ENCODE data around the gene ACP4. TPM values are rescaled to one million over a fixed set of nuclear protein-coding genes. Genes with fewer than 3 reads are reported as not detected.
"Not testable (repeated sequence)": the region's sequence is repeated elsewhere in the genome, so short reads cannot be mapped to it uniquely, and the experiment has no call there.

Gene ACP4
- total RNA-seq = not detected

- no peak within 1 kb of the TSS for H3K4me3 Mint-ChIP-seq
- H3K9me3 Mint-ChIP-seq = no peaks in the 10 kb centered on the region
- H3K36me3 Mint-ChIP-seq (ENCODE audit: low read depth) = peaks cover 6% of the 10 kb centered on the region
- H3K27ac Mint-ChIP-seq = no peak within 1 kb of the TSS
- intact Hi-C loops (cut with micrococcal nuclease) = no loop called here
- TF ChIP-seq CTCF (IDR thresholded peaks at IDR 0.05) = no peak
- H3K27me3 Mint-ChIP-seq = no peaks in the 10 kb centered on the region
- DNase-seq = no peak
- ChIA-PET POLR2A (interaction anchor here (0.7 to 9.4 kb wide), 2 partner anchors 10 to 12 kb away, joined by 3 to 99 read pairs; no protein-coding TSS in a partner anchor), CTCF (interaction anchor here (3.1 kb wide), 1 partner anchor 132 kb away, joined by 10 read pairs; no protein-coding TSS in a partner anchor)
- no peak for ATAC-seq
- peaks cover 8% of the 10 kb centered on the region for H3K4me1 Mint-ChIP-seq (ENCODE audit: low read depth)
Observed at GRCh38 chr19:50790396-50790795, at the start of gene ACP4. Gene ACP4 (plus strand): TSS chr19:50790415. CDS start chr19:50790415, 0 bp downstream.

GRCh38 chr19:50741179-50741933 lies 48.9 kb upstream of the ACP4 start:
- no peak overlapping the region for H3K27ac Mint-ChIP-seq
- H3K27me3 Mint-ChIP-seq = peaks cover 22% of the 10 kb centered on the region
- ChIA-PET CTCF (no interaction called here), POLR2A (no interaction called here)
- intact Hi-C loops (cut with micrococcal nuclease) = no loop called here
- ATAC-seq = no peak
- H3K4me1 Mint-ChIP-seq (ENCODE audit: low read depth) = no peaks in the 10 kb centered on the region
- H3K36me3 Mint-ChIP-seq (ENCODE audit: low read depth) = no peaks in the 10 kb centered on the region
- DNase-seq = no peak
- H3K4me3 Mint-ChIP-seq = no peak overlapping the region
- no peak for TF ChIP-seq CTCF (IDR thresholded peaks at IDR 0.05)
- no peaks in the 10 kb centered on the region for H3K9me3 Mint-ChIP-seq

GRCh38 chr19:50743537-50743936 lies 46.7 kb upstream of the ACP4 start:
- TF ChIP-seq CTCF (IDR thresholded peaks at IDR 0.05) = no peak
- H3K4me1 Mint-ChIP-seq (ENCODE audit: low read depth) = no peaks in the 10 kb centered on the region
- DNase-seq (no peak), ATAC-seq (no peak)
- H3K4me3 Mint-ChIP-seq = no peak overlapping the region
- H3K36me3 Mint-ChIP-seq (ENCODE audit: low read depth) = no peaks in the 10 kb centered on the region
- ChIA-PET POLR2A (no interaction called here), CTCF (no interaction called here)
- peaks cover 22% of the 10 kb centered on the region for H3K27me3 Mint-ChIP-seq
- H3K9me3 Mint-ChIP-seq = no peaks in the 10 kb centered on the region
- H3K27ac Mint-ChIP-seq = no peak overlapping the region
- intact Hi-C loops (cut with micrococcal nuclease) = no loop called here

- ChIA-PET POLR2A (no interaction called here), CTCF (no interaction called here)
- H3K4me1 Mint-ChIP-seq (ENCODE audit: low read depth) = no peaks in the 10 kb centered on the region
- no peak overlapping the region for H3K4me3 Mint-ChIP-seq
- ATAC-seq (no peak), DNase-seq (no peak)
- no peaks in the 10 kb centered on the region for H3K9me3 Mint-ChIP-seq
- peaks cover 16% of the 10 kb centered on the region for H3K27me3 Mint-ChIP-seq
- H3K36me3 Mint-ChIP-seq (ENCODE audit: low read depth) = no peaks in the 10 kb centered on the region
- no peak overlapping the region for H3K27ac Mint-ChIP-seq
- no peak for TF ChIP-seq CTCF (IDR thresholded peaks at IDR 0.05)
- intact Hi-C loops (cut with micrococcal nuclease) = no loop called here
Observed at GRCh38 chr19:50745221-50745620, 45.0 kb upstream of the ACP4 start.

- intact Hi-C loops (cut with micrococcal nuclease); H3K27ac Mint-ChIP-seq; H3K36me3 Mint-ChIP-seq (ENCODE audit: low read depth); H3K4me1 Mint-ChIP-seq (ENCODE audit: low read depth); H3K4me3 Mint-ChIP-seq; CTCF ChIA-PET; ATAC-seq; H3K9me3 Mint-ChIP-seq; POLR2A ChIA-PET; DNase-seq: not testable (repeated sequence)
- peaks cover 12% of the 10 kb centered on the region for H3K27me3 Mint-ChIP-seq
Observed at GRCh38 chr19:50747141-50747540, 43.1 kb upstream of the ACP4 start.
